WTC11 (cell line): Measurements from ENCODE around the gene LARP4B. TPM values are rescaled to one million over a fixed set of nuclear protein-coding genes. Genes with fewer than 3 reads are reported as not detected.
A peak's percentile ranks its signal among the peaks of the same experiment; 100 is the strongest.

Experiments
- ATAC-seq: fragments of 200-7000 bp; cut with Tn5 transposase; 2 replicates; pipeline ENCODE4 v1.10.0; 2021; ENCODE audit warnings: mild to moderate bottlenecking, moderate library complexity
- CTCF ChIA-PET: fragments of 300-600 bp; sonication (Branson Sonifier 250); formaldehyde crosslinking; loops from one replicate; lab custom pipeline; 2021; ENCODE audit warnings: antibody characterized with exemption; lab: Charles Lee
- POLR2A ChIA-PET: fragments of 350-600 bp; sonication (Branson Sonifier 250); formaldehyde crosslinking; loops from one replicate; lab custom pipeline; 2021; ENCODE audit warnings: antibody characterized with exemption; lab: Charles Lee
- DNase-seq: peaks from one replicate; pipeline ENCODE4 v3.0.0; 2021; ENCODE audit warnings: low spot score
- H3K27ac Mint-ChIP-seq: 2 replicates; pipeline ENCODE4 v1.8.0; 2021; ENCODE audit warnings: mixed read lengths
- H3K27me3 Mint-ChIP-seq: 2 replicates; pipeline ENCODE4 v1.8.0; 2021; ENCODE audit warnings: low read depth, mild to moderate bottlenecking, moderate library complexity, mixed read lengths
- H3K36me3 Mint-ChIP-seq: 2 replicates; pipeline ENCODE4 v1.8.0; 2021; ENCODE audit warnings: mixed read lengths
- H3K4me1 Mint-ChIP-seq: 2 replicates; pipeline ENCODE4 v1.8.0; 2022; ENCODE audit warnings: mixed read lengths
- H3K4me3 Mint-ChIP-seq: 2 replicates; pipeline ENCODE4 v1.8.0; 2021; ENCODE audit warnings: mild to moderate bottlenecking, moderate library complexity, mixed read lengths
- H3K9me3 Mint-ChIP-seq: 2 replicates; pipeline ENCODE4 v1.8.0; 2021; ENCODE audit warnings: mixed read lengths
- ATF3 ChIP-seq: sonication (generic); formaldehyde crosslinking; conservative IDR thresholded peaks from 2 replicates; pipeline ENCODE4 v1.8.1; 2022; ENCODE audit warnings: mild to moderate bottlenecking, missing genetic modification reagents
- ATF6 ChIP-seq: sonication (generic); formaldehyde crosslinking; IDR thresholded peaks from 2 replicates; pipeline ENCODE4 v1.8.1; 2023; ENCODE audit warnings: mild to moderate bottlenecking, missing genetic modification reagents
- GABPB1 ChIP-seq: sonication (generic); formaldehyde crosslinking; IDR thresholded peaks from 2 replicates; pipeline ENCODE4 v1.8.1; 2023; ENCODE audit warnings: mild to moderate bottlenecking, missing genetic modification reagents
- HMGXB4 ChIP-seq: sonication (generic); formaldehyde crosslinking; IDR thresholded peaks from 2 replicates; pipeline ENCODE4 v1.8.1; 2023; ENCODE audit warnings: mild to moderate bottlenecking, moderate library complexity, missing genetic modification reagents
- JAZF1 ChIP-seq: fragments of 250-450 bp; sonication (Bioruptor Pico); IDR thresholded peaks from 2 replicates; pipeline ENCODE4 v1.9.0; 2021; ENCODE audit warnings: moderate library complexity, mild to moderate bottlenecking, inconsistent platforms
- JUN ChIP-seq: sonication (generic); formaldehyde crosslinking; IDR thresholded peaks from 2 replicates; pipeline ENCODE4 v1.8.0; 2023; ENCODE audit warnings: mild to moderate bottlenecking, missing genetic modification reagents
- NR3C1 ChIP-seq: sonication (generic); formaldehyde crosslinking; conservative IDR thresholded peaks from 2 replicates; pipeline ENCODE4 v1.8.1; 2023; ENCODE audit warnings: low read depth, mild to moderate bottlenecking, missing genetic modification reagents
- PRRX2 ChIP-seq: fragments of 250-450 bp; sonication (Bioruptor Pico); IDR thresholded peaks from 2 replicates; pipeline ENCODE4 v1.8.0; 2021; ENCODE audit warnings: mild to moderate bottlenecking
- RORB ChIP-seq: fragments of 250-450 bp; sonication (Bioruptor Pico); IDR thresholded peaks from 2 replicates; pipeline ENCODE4 v1.9.0; 2021; ENCODE audit warnings: mild to moderate bottlenecking
- TEAD1 ChIP-seq: sonication (generic); formaldehyde crosslinking; IDR thresholded peaks from 2 replicates; pipeline ENCODE4 v1.8.0; 2022; ENCODE audit warnings: mild to moderate bottlenecking, missing genetic modification reagents
- ZNF317 ChIP-seq: sonication (generic); formaldehyde crosslinking; IDR thresholded peaks from 2 replicates; pipeline ENCODE4 v1.8.1; 2023; ENCODE audit warnings: low read depth, mild to moderate bottlenecking, moderate library complexity, missing genetic modification reagents, borderline replicate concordance
- ZSCAN18 ChIP-seq: fragments of 250-450 bp; sonication (Bioruptor Pico); IDR thresholded peaks from 2 replicates; pipeline ENCODE4 v2.1.2; 2022; ENCODE audit warnings: mild to moderate bottlenecking, moderate library complexity
- total RNA-seq: library from RNA; stranded (reverse); gene quantifications from 3 replicates; pipeline ENCODE4 v1.2.3, GENCODE V29; 2021
- TF ChIP-seq, protein P1 (sequence below): sonication (generic); formaldehyde crosslinking; IDR thresholded peaks from 2 replicates; pipeline ENCODE4 v1.8.0; 2022; ENCODE audit warnings: mild to moderate bottlenecking, missing genetic modification reagents

LARP4B gene
- total RNA-seq, 1 experiment from 2014 or later: 87.1 TPM

- Mint-ChIP-seq H3K4me1 (no peaks in the 10 kb centered on the region), H3K9me3 (peaks cover 13% of the 10 kb centered on the region), H3K36me3 (peaks cover 20% of the 10 kb centered on the region), H3K27me3 (no peaks in the 10 kb centered on the region; the same call in 1 of the 2 replicates), H3K4me3 (no peak overlapping the region), H3K27ac (no peak overlapping the region)
- DNase-seq (no peak), ATAC-seq (no peak)
- ChIA-PET CTCF (interaction anchor here (0.6 kb wide), 1 partner anchor 10 kb away, joined by 3 read pairs; no protein-coding TSS in a partner anchor), POLR2A (no interaction called here)
- TF ChIP-seq, protein P1, sequence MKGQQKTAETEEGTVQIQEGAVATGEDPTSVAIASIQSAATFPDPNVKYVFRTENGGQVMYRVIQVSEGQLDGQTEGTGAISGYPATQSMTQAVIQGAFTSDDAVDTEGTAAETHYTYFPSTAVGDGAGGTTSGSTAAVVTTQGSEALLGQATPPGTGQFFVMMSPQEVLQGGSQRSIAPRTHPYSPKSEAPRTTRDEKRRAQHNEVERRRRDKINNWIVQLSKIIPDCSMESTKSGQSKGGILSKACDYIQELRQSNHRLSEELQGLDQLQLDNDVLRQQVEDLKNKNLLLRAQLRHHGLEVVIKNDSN (CRISPR knock-in tag): no peak
- TF ChIP-seq HMGXB4 (CRISPR knock-in tag) (no peak), ZSCAN18 (CRISPR knock-in tag) (no peak), ATF3 (CRISPR knock-in tag) (no peak), GABPB1 (CRISPR knock-in tag) (no peak), ATF6 (CRISPR knock-in tag) (no peak), JUN (CRISPR knock-in tag) (no peak), PRRX2 (CRISPR knock-in tag) (no peak), NR3C1 (CRISPR knock-in tag) (no peak), JAZF1 (CRISPR knock-in tag) (no peak)
Measured at GRCh38 chr10:804191-804781, 127.2 kb downstream of the LARP4B start.

DNA sequence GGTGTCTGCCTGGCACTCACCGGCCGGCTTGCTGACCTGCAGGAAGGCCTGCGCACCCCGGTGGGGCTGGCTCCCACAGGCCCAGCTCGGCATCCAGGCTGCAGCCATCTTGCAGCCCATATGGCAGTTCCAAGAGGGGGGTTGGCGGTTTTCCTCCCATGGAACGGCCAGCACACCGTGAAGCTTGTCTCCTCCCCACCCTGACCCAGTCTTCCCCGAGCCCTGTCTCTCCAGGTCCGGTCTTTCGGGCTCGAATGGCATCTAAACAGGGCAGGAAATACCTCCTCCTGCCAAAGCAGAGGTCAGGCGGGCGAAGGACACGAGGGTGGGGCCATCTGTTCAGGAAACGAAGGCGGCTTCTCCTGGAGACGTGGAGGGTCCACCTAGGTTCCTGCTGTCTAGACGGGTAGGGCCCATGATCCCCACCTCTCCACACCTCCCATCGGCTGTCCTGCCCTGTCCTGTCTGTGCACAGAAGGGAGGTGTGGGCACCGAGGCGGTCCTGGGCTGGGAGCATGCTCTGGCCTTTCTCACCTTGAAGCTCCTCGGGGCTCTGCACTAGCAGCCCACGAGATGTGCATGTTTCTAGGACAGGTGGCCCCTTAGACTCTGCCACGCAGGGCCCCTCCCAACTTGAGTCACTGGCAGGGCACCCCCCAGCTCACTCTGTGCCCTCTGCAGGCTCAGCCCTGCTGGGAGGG lies 128.3 kb downstream of the LARP4B start:
- no peak overlapping the region for H3K27ac Mint-ChIP-seq
- peak; percentile 21 for ATAC-seq
- ChIA-PET CTCF (interaction anchor here (0.7 kb wide), 1 partner anchor 17 kb away, joined by 3 read pairs; no protein-coding TSS in a partner anchor), POLR2A (no interaction called here)
- H3K9me3 Mint-ChIP-seq: peaks cover 23% of the 10 kb centered on the region
- peaks cover 19% of the 10 kb centered on the region for H3K36me3 Mint-ChIP-seq
- no peaks in the 10 kb centered on the region for H3K4me1 Mint-ChIP-seq
- no peak overlapping the region for H3K4me3 Mint-ChIP-seq
- no peak for DNase-seq
- H3K27me3 Mint-ChIP-seq: no peaks in the 10 kb centered on the region; the same call in 1 of the 2 replicates
- TF ChIP-seq HMGXB4 (CRISPR knock-in tag) (no peak), ZNF317 (CRISPR knock-in tag) (no peak), TEAD1 (no peak), RORB (CRISPR knock-in tag) (no peak)
